OCI-M2 (cell line): ENCODE measurements around the gene MUC12.

Experiments
- DNase-seq: peaks from one replicate; lab custom pipeline; 2025; ENCODE audit not compliant: unreplicated experiment; lab: John Stamatoyannopoulos, UW

Gene MUC12

GRCh38 chr7:100952641-100953040 is 16.7 kb upstream of the MUC12 start:
- DNase-seq = no peak

DNA sequence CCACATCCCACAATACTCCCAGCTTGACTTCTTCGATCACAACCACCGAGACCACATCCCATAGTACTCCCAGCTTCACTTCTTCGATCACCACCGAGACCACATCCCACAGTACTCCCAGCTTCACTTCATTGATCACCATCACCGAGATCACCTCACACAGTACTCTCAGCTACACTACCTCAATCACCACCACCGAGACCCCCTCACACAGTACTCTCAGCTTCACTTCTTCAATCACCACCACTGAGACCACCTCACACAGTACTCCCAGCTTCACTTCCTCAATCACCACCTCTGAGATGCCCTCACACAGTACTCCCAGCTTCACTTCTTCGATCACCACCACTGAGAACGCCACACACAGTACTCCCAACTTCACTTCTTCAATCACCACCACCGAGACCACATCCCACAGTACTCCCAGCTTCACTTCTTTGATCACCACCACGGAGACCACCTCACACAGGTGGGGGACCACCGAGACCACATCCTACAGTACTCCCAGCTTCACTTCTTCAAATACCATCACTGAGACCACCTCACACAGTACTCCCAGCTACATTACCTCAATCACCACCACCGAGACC is 11.4 kb upstream of the MUC12 start:
- DNase-seq = no peak

DNA sequence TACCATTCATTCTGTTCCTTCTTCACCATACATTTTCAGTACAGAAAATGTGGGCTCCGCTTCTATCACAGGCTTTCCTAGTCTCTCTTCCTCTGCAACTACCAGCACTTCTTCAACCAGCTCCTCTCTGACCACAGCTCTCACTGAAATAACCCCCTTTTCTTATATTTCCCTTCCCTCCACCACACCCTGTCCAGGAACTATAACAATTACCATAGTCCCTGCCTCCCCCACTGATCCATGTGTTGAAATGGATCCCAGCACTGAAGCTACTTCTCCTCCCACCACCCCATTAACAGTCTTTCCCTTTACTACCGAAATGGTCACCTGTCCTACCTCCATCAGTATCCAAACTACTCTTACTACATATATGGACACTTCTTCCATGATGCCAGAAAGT is 9.5 kb upstream of the MUC12 start:
- no peak for DNase-seq

- DNase-seq = no peak
Measured at GRCh38 chr7:100962537-100962936, 6.8 kb upstream of the MUC12 start.

- DNase-seq = no peak
Measured at GRCh38 chr7:100963386-100963785, 6.0 kb upstream of the MUC12 start.

DNA sequence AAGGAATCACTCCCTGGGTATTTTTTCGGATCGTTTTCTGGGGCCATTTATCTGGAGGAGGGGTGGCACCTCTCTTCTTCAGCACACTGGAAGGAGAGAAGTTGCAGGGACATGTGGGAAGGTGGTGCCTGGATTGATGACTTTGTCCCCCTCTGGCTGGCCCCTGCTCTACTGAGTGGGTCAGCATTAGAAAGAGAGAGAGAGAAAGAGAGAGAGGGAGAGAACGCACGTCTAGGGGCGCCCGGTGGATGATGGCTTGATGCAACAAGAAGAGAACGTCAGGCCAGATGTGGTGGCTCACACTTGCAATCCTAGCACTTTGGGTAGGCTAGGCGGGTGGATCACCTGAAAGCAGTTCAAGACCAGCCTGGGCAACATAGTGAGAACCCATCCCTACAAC is 5.5 kb upstream of the MUC12 start:
- no peak for DNase-seq

DNA sequence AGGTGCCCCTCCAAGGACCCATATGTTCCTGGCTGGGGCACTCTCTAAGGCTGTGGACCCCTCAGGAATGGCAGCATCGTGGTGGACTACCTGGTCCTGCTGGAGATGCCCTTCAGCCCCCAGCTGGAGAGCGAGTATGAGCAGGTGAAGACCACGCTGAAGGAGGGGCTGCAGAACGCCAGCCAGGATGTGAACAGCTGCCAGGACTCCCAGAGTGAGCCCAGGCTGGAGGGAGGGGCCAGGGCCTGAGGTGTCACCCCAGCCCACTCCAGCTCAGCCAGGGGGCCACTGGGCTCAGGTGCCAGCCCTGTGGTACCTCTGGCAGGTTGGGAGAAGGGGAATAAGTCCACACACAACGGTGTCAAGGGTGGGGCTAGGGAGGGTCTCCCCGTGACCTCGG is 4.7 kb upstream of the MUC12 start:
- no peak for DNase-seq

GRCh38 chr7:100965045-100965722 is 4.2 kb upstream of the MUC12 start:
- DNase-seq = no peak

DNA sequence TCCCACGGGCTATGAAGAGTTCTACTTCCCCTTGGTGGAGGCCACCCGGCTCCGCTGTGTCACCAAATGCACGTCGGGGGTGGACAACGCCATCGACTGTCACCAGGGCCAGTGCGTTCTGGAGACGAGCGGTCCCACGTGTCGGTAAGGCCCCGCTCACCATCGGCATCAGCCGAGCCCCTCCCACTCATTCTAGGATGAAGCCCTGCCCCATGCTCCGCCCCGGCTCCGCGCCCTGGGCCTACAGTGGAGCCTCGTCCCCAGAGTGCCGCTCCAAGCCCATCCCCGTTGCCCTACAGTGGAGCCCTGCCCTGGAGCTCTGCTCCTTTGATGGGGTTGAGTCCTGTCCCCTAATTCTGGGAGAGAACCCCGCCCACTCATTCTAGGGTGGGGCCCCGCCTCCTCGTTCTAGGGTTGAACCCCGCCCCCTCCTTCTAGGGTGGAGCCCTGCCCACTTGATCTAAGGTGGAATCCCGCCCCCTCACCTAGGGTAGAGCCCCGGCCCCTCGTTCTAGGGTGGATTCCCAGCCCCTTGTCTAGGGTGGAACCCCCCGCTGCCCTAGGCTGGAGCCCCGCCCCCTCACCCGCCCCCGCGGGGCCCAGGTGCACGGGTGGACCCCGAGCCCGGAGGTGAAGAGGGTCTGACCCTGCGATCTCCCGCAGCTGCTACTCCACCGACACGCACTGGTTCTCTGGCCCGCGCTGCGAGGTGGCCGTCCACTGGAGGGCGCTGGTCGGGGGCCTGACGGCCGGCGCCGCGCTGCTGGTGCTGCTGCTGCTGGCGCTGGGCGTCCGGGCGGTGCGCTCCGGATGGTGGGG is 3.4 kb upstream of the MUC12 start:
- DNase-seq = no peak

- no peak for DNase-seq
Measured at GRCh38 chr7:100966542-100967291, 2.6 kb upstream of the MUC12 start.

GRCh38 chr7:100967292-100967863 is 2.0 kb upstream of the MUC12 start:
- DNase-seq = no peak

- no peak for DNase-seq
Measured at GRCh38 chr7:100968031-100968430, 1.3 kb upstream of the MUC12 start.

GRCh38 chr7:100968650-100969049 is 715 bp upstream of the MUC12 start:
- no peak for DNase-seq

GRCh38 chr7:100971111-100972001 is 2.0 kb downstream of the MUC12 start:
- DNase-seq = no peak

DNA sequence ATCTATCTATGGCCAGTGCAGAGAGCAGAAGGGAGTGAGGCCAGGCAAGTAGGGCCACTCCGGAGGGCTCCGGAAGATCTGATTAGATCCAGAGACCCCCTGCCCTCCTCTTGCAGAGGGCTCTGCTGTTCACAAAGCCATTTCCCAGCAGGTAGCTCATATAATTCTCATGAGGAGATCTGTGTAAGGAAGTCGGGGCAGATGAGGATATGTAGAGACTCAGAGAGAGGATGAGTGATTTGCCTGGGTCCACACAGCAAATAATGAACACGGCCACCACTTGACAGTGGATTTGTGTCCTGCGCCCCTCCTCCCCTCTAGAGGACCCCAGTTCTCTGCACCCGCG is 2.6 kb downstream of the MUC12 start:
- no peak for DNase-seq

- no peak for DNase-seq
Measured at GRCh38 chr7:100974021-100974420, 4.7 kb downstream of the MUC12 start.

DNA sequence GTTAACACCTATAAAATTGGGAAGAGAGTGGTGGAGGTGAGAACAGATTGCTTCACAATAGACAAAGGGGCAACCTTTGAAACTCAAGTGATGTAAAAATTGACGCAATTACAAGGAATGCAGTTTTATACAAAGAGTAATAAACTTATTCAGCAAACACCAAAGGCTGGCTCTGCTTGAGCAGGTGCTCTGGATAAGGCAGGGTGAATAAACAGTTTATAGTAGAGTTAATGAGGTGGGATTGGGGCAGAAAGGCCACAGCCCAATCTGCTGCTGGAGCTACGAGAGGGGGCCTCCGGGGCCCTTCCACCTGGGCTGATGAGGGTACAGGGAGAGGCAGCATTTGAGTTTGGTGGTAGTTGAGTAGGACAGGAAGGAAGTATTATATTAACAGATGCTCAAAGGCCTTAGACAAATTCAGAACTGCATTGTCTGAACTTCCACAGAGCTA is 6.0 kb downstream of the MUC12 start:
- DNase-seq = no peak

DNA sequence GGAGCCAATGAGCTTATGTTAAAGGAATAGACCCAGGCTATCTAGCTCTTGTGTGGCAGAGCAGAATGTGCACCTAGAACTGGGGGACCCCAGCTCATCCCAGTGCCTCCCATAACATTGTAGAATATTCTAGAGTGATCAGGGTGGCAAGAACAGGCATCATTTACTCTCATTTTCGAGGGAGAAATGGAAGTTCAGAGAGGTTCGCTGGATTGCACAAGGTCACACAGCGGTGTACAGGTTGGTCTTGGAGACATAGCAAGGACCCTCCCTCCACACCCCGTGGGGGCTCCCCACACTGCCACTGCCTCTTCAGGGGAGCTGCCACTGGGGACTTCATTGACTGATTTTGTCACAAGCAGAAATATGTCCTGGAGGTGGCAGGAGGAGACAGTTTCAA is 8.9 kb downstream of the MUC12 start:
- no peak for DNase-seq

DNA sequence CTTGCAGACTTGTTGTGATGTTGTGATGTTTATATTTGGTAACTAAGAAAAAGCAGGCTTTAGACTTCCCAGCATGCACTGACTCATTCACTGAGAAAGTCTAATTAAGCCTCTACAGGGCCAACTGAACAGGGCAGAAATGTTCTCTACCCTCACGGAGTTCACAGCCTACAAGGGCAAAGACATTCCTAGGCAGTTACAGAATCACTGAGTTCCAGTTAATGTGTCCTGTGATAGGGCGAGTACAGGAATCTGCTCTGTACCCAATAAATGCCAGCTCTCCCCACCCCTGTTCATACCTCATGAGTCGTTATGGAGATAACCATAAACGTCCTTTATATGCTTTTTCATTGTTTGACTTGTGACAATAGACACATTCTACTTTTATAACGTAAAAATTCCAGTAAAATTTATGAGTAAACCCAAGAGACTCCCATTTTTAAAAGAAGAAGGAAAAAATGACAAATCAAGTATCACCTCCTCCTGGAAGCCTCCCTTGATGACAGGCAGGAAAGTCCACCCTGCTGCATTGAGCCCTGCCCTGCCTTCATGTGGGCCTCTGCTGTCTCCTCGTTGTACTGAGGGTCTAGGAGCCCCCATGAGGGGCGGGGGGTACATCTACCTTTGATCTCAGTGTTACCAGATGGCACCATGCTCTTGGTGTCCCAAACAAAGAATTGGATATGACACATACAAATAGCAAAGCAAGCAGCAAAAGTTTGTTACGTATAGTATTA is 14.3 kb downstream of the MUC12 start:
- DNase-seq = no peak
